HFFc6 (cell line): Measurements from ENCODE around the gene MIOX. TPM values are rescaled to one million over a fixed set of nuclear protein-coding genes. Genes with fewer than 3 reads are reported as not detected.

Experiments used
- DNase-seq: peaks from one replicate; pipeline ENCODE4 v3.0.0-alpha.2; 2018
- H3K27ac Mint-ChIP-seq: 2 replicates; pipeline ENCODE4 v1.8.0; 2020; ENCODE audit warnings: mild to moderate bottlenecking, mixed read lengths
- H3K27me3 Mint-ChIP-seq: 2 replicates; pipeline ENCODE4 v1.8.0; 2021; ENCODE audit warnings: mild to moderate bottlenecking, moderate library complexity, mixed read lengths; ENCODE audit not compliant: insufficient read depth
- H3K36me3 Mint-ChIP-seq: 2 replicates; pipeline ENCODE4 v1.8.0; 2021; ENCODE audit warnings: low read depth, mixed read lengths
- H3K4me1 Mint-ChIP-seq: 2 replicates; pipeline ENCODE4 v1.8.0; 2020; ENCODE audit warnings: low read depth, mixed read lengths
- H3K4me3 Mint-ChIP-seq: 2 replicates; pipeline ENCODE4 v1.8.0; 2020; ENCODE audit warnings: mild to moderate bottlenecking, moderate library complexity, mixed read lengths
- H3K9me3 Mint-ChIP-seq: 2 replicates; pipeline ENCODE4 v1.8.0; 2020; ENCODE audit warnings: mild to moderate bottlenecking, mixed read lengths
- total RNA-seq, 6 experiments: library from RNA; stranded (reverse); fragmentation: NEBNext Ultra II Directional; extraction: Animal tissue kit (Norgen Biotek cat#: 25700); gene quantifications; 2 replicates in 1 of 6; 3 replicates in 5 of 6; pipeline ENCODE4 v1.2.3, GENCODE V29; 2021
- TF ChIP-seq, protein P1 (sequence below): fragments of 200-600 bp; sonication (generic); IDR thresholded peaks from 2 replicates; pipeline ENCODE4 v1.5.0; 2021; ENCODE audit warnings: antibody characterized with exemption, mild to moderate bottlenecking

The MIOX gene
- total RNA-seq, 6 experiments from 2014 or later = not detected

DNA sequence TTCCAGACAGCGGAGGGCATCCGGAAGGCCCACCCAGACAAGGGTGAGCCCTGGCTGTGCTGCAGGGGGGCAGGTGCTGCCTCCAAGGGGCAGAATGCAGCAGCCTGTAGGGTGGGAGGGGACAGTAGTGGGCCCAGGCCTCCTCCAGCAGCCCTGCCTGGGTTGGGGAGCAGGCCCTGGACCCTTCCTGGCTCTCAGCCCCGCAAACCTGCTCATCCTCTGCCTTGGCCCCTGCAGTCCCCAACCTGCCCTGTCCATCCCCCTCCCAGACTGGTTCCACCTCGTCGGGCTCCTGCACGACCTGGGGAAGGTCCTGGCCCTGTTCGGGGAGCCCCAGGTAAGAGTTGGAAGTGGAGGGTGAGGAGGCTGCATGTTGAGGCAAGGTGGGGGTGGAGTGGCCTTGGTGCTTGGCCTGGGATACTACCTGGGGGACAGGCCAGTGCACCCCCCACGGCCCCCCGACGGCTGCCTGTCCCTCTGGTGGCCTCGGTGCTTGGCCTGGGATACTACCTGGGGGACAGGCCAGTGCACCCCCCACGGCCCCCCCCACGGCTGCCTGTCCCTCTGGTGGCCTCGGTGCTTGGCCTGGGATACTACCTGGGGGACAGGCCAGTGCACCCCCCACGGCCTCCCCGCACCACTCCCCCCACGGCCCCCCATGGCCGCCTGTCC is 1.5 kb downstream of the MIOX start:
- Mint-ChIP-seq H3K4me1 (peaks cover 13% of the 10 kb centered on the region), H3K36me3 (no peaks in the 10 kb centered on the region), H3K9me3 (no peaks in the 10 kb centered on the region), H3K27ac (no peak overlapping the region), H3K4me3 (no peak overlapping the region), H3K27me3 (peaks cover 2% of the 10 kb centered on the region)
- DNase-seq = no peak
- TF ChIP-seq, protein P1, sequence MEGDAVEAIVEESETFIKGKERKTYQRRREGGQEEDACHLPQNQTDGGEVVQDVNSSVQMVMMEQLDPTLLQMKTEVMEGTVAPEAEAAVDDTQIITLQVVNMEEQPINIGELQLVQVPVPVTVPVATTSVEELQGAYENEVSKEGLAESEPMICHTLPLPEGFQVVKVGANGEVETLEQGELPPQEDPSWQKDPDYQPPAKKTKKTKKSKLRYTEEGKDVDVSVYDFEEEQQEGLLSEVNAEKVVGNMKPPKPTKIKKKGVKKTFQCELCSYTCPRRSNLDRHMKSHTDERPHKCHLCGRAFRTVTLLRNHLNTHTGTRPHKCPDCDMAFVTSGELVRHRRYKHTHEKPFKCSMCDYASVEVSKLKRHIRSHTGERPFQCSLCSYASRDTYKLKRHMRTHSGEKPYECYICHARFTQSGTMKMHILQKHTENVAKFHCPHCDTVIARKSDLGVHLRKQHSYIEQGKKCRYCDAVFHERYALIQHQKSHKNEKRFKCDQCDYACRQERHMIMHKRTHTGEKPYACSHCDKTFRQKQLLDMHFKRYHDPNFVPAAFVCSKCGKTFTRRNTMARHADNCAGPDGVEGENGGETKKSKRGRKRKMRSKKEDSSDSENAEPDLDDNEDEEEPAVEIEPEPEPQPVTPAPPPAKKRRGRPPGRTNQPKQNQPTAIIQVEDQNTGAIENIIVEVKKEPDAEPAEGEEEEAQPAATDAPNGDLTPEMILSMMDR = no peak

DNA sequence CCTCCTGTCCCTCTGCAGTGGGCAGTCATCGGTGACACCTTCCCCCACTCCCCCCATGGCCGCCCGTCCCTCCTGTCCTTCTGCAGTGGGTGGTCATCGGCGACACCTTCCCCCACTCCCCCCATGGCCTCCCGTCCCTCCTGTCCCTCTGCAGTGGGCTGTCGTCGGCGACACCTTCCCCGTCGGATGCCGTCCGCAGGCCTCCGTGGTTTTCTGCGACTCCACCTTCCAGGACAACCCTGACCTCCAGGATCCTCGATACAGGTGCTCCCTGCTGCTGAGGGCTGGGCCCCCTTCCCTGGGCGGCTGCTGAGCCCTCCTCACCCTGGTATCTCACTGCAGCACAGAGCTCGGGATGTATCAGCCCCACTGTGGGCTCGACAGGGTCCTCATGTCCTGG is 2.2 kb downstream of the MIOX start:
- H3K9me3 Mint-ChIP-seq = no peaks in the 10 kb centered on the region
- TF ChIP-seq, protein P1 = no peak
- peaks cover 13% of the 10 kb centered on the region for H3K4me1 Mint-ChIP-seq
- no peak overlapping the region for H3K4me3 Mint-ChIP-seq
- no peaks in the 10 kb centered on the region for H3K36me3 Mint-ChIP-seq
- H3K27ac Mint-ChIP-seq = no peak overlapping the region
- peaks cover 3% of the 10 kb centered on the region for H3K27me3 Mint-ChIP-seq
- DNase-seq = no peak

DNA sequence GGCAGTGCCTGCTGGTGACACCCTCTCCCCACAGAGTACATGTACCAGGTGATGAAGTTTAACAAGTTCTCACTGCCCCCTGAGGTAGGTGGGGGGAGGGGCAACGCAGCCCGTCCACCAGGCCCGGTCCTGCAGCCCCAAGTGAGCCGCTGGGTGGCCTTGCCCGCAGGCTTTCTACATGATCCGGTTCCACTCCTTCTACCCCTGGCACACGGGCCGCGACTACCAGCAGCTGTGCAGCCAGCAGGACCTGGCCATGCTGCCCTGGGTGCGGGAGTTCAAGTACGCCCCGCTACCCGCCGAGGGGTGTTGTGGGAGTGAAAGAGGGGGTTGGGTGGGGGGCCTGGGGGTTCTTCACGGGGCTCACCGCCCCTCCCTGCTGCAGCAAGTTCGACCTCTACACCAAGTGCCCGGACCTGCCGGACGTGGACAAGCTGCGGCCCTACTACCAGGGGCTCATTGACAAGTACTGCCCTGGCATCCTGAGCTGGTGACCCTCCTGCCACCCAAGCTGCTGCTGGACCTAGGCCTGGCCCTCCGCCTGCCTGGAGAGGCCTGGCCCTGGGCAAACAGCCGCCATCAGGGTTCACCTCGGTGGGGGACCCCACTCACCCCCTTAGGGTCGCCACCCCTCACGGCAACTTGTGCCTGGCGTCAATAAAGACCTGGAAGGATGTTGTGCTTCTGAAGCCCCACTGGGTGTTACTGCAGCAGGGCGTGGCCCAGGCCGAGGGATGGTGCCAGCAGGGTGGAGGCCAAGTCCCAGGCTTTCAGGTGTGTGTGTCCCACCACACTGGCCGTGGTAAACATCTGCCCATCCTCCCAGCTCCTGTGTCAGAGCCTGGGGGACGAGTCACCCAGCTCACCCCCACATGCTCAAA is 2.9 kb downstream of the MIOX start:
- TF ChIP-seq, protein P1 = no peak
- no peak overlapping the region for H3K4me3 Mint-ChIP-seq
- no peak for DNase-seq
- no peaks in the 10 kb centered on the region for H3K36me3 Mint-ChIP-seq
- peaks cover 3% of the 10 kb centered on the region for H3K27me3 Mint-ChIP-seq
- no peak overlapping the region for H3K27ac Mint-ChIP-seq
- H3K9me3 Mint-ChIP-seq = no peaks in the 10 kb centered on the region
- H3K4me1 Mint-ChIP-seq = peaks cover 13% of the 10 kb centered on the region

DNA sequence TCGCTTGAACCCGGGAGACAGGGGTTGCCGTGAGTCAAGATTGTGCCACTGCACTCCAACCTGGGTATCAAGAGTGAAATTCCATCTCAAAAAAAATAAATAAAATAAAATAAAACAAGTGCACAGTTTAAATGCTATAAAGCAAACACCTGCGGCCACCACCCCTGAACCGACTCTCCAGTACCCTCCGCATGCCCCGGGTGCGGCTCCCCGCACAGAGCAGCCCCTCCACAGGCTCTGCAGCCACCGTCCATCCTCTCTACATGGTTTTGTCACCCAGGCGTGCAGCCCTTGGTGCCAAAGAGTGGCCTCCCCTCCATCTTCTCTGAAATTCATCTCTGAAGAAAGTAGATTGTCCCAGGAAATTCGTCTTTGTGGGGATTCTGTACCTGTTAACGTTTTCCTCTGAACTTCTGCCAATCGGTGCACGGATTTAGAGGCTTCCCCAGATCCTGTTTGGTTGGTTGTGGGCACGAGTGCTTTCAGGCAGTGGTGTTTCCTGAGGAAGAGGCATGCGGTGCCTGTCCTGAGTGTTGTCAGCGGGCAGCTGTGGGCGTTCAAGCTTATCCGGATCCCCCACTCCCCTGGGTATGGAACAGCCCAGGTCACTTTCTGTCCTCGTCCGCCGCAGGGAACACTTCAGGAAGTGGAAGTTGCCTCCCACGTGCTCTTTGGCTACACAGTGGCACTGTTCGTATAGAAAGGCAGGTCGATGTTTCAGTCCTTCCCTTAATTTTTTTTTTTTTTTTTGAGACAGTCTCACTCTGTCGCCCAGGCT is 4.1 kb downstream of the MIOX start:
- Mint-ChIP-seq H3K27me3 (peaks cover 6% of the 10 kb centered on the region), H3K36me3 (no peaks in the 10 kb centered on the region), H3K4me1 (peaks cover 13% of the 10 kb centered on the region), H3K27ac (no peak overlapping the region), H3K4me3 (no peak overlapping the region), H3K9me3 (no peaks in the 10 kb centered on the region)
- TF ChIP-seq, protein P1 = no peak
- DNase-seq = no peak

DNA sequence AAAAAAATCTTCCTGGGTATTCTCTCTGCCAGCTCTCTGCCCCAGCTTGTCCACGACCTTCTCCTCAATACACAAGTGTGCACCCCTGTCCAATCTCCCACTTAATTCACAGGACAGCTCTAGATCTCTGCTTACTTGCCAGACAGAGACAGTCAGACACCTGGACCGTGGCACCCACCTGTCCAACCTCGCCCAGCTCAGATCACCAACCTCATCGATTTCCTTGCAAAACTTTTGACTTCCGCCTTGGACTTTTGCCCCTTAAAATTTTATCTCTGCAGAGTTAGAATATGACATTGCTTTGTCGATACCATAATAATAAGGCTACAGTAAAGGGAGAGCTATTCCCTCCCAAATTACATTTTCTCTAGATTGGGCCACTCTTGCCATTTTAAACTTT is 10.4 kb downstream of the MIOX start:
- Mint-ChIP-seq H3K4me3 (no peak overlapping the region), H3K4me1 (peaks cover 6% of the 10 kb centered on the region; the same call in 1 of the 2 replicates), H3K36me3 (no peaks in the 10 kb centered on the region), H3K27ac (no peak overlapping the region), H3K27me3 (peaks cover 8% of the 10 kb centered on the region), H3K9me3 (no peaks in the 10 kb centered on the region)
- TF ChIP-seq, protein P1 = no peak
- DNase-seq = no peak
